T-helper 9 cell (primary cell): ENCODE measurements around the gene KCND2.

Source experiments
- DNase-seq: peaks from one replicate; pipeline ENCODE4 v3.0.0-alpha.2; 2020

KCND2 gene

GRCh38 chr7:120709972-120710320, 437.0 kb downstream of the KCND2 start:
- DNase-seq: no peak

- no peak for DNase-seq
Measured at GRCh38 chr7:120714945-120715344, 442.0 kb downstream of the KCND2 start.

- no peak for DNase-seq
Measured at GRCh38 chr7:120716307-120716706, 443.3 kb downstream of the KCND2 start.

- DNase-seq: no peak
Measured at GRCh38 chr7:120717166-120717565, 444.2 kb downstream of the KCND2 start.

GRCh38 chr7:120718361-120718760, 445.4 kb downstream of the KCND2 start:
- no peak for DNase-seq

- no peak for DNase-seq
Measured at GRCh38 chr7:120720317-120720716, 447.3 kb downstream of the KCND2 start.

DNA sequence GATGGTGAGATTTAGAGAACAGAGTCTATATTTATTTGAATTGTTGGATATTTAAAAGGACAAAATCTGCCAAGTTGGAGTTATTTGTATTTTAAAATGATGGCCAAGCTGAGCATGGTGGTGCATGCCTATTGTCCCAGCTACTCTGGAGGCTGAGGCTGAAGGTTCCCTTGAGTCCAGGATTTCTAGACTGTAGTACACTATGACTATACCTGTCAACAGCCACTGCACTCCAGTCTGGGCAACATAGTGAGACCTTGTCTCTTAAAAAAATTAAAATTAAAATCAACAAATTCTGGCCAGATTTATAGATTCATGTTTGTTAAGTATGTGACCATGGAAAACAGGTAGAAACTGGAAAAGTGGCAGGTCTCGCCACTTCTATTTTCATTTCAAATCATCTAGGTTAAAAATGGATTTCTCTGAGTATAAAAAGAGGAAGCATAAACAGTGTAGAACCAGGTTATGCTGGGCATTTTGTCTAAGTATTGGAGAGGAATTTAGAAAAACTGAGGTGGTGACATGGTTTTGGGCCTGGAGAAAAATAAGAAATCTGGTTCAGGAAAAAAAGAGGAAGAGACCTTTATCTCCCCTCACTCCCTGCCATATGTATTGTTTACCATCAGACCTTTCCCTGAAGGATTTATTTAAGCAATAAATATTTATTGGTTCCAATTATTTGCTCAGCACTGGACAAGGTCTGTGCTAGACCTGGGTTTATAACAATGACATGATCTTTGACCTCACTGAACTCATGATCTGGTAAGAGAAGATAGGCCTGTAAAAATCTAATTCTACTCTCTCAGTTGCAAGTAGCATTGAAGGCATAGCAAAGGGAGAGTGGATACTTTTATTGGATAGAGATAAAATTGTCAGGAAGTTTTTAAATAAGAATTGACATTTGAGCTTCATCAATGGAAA, 450.8 kb downstream of the KCND2 start:
- no peak for DNase-seq

DNA sequence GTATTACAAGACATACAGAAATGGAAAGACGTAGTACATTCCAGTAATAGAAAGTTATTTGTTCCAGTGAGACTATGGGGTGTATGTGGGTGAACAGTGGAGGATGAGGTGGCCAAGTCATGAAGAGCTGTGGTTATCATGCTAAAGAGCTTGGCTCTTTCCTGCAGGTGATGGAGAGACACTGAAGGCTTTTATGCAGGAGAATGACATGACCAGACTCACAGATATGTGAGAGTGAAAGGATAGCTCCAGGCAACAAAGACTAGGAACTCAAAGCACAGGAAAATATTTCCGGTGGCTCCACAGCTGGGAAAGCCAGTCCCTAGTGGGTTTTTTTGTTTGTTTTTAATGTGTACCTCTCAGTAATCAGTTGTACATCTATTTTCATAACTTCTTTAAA, 451.5 kb downstream of the KCND2 start:
- DNase-seq: no peak

GRCh38 chr7:120724955-120725354, 452.0 kb downstream of the KCND2 start:
- no peak for DNase-seq

DNA sequence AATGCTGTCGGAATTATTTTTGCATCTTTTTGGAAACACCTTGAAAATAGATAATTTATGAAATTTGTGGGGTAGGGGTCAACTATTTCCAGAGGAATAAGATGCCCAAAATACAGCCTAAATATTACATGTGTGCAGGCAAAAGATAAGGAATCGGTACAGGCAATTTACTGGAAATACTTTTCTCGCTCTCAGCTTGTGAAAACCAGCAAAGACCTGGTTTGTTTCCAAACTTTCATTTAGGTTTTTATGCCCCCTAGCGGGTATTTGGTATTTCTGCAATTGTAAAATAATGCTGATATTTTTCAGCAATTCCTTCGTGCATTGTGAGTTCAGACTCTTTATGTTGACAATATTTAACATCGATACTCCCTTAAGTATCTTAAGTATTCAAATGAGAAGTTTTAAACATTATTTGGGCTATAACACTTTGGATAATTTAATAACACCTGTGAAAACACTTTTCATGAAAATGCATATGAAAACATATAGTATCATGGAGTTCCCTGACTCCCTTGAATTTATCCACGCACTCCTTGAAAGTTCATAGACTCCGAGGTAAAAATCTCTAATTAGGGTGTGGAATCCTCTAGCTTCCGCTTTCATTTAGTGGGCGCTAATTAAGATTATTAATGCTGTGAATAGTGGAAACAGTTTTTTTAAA, 452.5 kb downstream of the KCND2 start:
- no peak for DNase-seq

- DNase-seq: no peak
Measured at GRCh38 chr7:120729245-120729644, 456.3 kb downstream of the KCND2 start.

DNA sequence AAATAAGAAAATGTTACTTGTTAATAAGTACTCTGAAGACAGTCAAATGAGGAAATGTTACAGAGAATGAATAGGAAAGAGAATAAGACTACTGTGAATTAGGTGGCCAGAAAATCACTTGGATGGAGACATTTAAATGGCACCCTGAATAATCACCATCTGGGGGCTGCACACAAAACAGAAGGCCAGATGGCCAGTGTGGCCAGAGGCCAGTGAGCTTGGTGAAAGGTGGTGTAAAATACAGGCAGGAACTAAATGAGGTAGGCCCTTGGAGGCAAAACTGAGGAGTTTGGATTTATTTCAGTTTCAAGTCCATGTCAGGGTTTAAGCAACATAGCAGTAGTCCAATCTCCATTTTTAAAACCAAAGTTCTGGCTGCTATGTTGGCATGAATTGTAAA, 458.3 kb downstream of the KCND2 start:
- no peak for DNase-seq

- DNase-seq: no peak
Measured at GRCh38 chr7:120732256-120732655, 459.3 kb downstream of the KCND2 start.

- no peak for DNase-seq
Measured at GRCh38 chr7:120733143-120733542, 460.2 kb downstream of the KCND2 start.

GRCh38 chr7:120733835-120734234, 460.9 kb downstream of the KCND2 start:
- no peak for DNase-seq

GRCh38 chr7:120735791-120736190, 462.8 kb downstream of the KCND2 start:
- no peak for DNase-seq

DNA sequence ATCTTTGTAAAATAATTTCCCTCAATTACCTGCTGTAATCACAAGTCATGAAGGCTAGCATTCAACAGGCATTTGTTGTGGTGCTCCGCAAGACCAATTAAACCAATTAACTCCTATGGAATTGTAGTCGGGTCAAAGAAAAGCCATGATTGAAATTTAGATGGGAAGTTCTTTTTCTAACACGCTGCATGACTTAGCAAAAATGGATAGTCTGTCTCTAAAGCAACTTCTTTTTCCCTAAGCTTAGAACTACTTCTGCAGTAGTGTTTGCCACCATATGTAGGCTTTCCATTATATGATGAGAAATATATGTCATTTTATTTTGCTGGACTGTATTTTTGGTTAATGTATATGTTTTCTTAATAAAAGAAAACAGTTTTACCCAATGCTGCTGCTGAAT, 465.8 kb downstream of the KCND2 start:
- DNase-seq: no peak

DNA sequence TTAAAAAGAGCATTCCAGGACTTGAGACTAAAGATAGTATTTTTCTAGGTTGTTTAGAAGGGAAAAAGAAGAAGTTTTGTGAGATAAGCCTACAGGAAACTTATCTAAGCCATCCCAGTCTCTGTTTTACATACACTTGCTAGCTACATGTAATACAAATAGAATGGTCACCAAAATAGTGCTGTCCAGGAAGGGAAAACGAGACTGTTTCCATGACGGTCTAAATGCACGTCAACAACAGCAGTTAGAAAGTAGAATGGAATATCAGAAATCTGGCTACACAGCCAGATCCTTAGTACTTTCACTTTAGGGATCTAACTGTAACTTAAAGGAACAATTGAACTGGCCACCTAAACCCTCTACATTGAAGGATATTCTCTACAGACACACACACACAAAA, 467.4 kb downstream of the KCND2 start:
- DNase-seq: no peak

DNA sequence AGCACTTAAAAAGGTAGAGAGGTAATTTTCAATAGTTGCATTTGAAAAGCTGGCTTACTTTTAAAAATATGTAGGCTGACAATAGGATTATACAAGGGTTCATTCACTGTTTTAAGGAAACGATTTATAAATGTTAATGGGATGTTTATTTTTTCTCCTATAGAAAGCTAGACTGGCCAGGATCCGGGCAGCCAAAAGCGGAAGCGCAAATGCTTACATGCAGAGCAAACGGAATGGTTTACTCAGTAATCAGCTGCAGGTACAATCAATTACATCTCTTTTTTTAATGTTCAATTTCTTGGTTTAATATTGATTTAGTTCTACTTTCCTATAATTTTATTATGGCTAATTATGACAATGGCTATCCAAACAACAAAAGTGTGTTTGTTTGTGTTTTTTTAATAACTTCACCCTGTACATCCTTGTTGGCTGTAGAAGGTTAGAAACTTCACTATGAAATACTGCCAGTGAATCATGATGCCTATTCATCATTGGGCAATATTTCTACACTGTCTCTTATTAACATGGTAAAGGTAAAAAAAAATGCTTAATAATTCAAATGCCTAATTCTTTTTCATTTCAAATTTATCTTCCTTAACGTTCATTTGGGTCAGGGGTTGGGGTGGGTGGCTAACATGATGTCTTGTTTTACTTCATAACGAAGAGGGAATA, 468.5 kb downstream of the KCND2 start:
- DNase-seq: no peak

GRCh38 chr7:120742372-120742771, 469.4 kb downstream of the KCND2 start:
- DNase-seq: no peak

DNA sequence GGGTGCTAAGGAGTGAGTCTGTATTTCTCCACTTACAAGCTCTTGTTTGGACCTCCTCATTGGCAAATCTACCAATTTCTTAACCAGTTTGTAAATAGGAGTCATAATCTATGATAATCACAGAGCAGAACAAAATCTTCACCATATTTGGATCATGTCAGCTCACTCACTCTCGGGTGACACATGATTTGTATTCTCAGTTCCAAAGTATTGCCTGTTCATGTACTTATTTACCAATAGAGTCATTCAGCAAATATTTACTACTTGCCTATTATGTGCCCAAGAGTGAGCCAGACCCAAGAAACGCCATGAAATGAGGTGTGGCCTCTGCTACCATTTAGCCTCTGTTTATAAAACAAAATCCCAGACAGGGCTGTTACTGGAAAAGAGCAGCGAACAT, 470.2 kb downstream of the KCND2 start:
- no peak for DNase-seq

GRCh38 chr7:120760050-120760449, 487.1 kb downstream of the KCND2 start:
- no peak for DNase-seq

GRCh38 chr7:120760851-120761250, 487.9 kb downstream of the KCND2 start:
- no peak for DNase-seq

GRCh38 chr7:120770206-120770605, 497.2 kb downstream of the KCND2 start:
- no peak for DNase-seq
